ENCODE data around the gene CTNND1. TPM values are rescaled to one million over a fixed set of nuclear protein-coding genes. Genes with fewer than 3 reads are reported as not detected.

CTNND1 gene
- total RNA-seq, 4 donors from 2014 or later: 230 to 308 (median 271) TPM

- Histone ChIP-seq H3K27me3 (no peaks in the 10 kb centered on the region), H3K27ac (peak overlapping the region in 1 of 4 donors; percentile 11), H3K36me3 (peaks cover 0 to 10% (median 0%) of the 10 kb centered on the region in 3 donors), H3K9me3 (no peaks in the 10 kb centered on the region), H3K4me1 (peaks cover 0 to 10% (median 0%) of the 10 kb centered on the region in 3 donors), H3K4me3 (no peak overlapping the region)
- TF ChIP-seq POLR2A (IDR thresholded peaks at IDR 0.05) (no peak), CTCF (IDR thresholded peaks at IDR 0.05) (no peak)
- intact Hi-C loops (cut with DNase I): loop anchor here (10.0 kb wide), 1 partner anchor 534 kb away; no protein-coding TSS in a partner anchor
- DNase-seq: no peak
Measured at GRCh38 chr11:57751176-57751575, 10.4 kb upstream of the CTNND1 start.

DNA sequence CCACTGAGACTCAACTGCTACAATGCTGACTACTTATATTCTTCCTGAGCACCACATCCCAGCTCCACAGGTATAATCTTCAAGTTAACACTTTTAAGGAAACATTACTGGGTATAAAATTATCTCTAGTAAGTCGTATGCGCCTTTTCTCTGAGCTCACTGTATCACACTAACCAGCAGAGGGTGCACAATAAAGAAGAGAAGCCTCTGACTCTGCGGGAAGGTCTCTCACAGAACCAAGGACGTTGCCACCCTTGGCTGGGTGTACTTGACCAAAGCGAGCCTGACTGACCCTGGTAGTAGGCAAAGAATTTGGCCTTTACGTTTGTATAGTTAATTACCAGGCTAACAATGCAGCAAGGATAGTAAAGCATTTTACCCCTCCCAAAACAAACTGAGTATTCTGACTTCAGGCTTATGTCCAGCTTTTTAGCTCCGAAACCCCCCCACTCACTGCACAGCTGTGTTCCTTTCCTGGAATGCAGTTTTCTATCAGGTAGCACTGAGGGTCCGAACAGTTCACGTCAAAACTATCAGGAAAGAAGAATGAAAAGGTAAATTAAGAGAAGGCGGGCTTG is 9.8 kb upstream of the CTNND1 start, which contains the start of gene BTBD18:
Gene BTBD18, minus strand, starts transcription at position 144 of the 578 bp plus-strand sequence. CDS start 631 bp downstream, outside the sequence.
- H3K4me3 ChIP-seq: no peak within 1 kb of the TSS
- DNase-seq: no peak

DNA sequence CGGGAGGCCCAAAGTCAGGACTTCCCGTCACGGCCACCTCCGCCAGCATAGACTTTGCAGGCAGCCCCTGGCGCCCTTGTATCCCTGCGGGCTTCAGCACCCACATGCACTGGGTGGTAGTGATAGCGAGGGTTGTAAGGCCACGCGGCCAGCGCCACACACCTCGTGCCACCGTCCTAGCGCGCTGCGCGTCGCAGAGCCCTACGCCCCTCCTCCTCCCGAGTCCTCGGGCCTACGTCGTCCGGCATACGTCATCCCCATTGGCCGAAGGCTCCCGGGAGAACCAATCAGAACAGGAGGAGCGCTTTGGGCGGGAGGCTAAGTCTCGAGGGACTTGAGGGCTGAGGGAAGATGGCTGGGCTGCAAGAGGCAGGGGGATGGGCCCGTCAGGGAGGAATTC is 8.6 kb upstream of the CTNND1 start:
- intact Hi-C loops (cut with DNase I): loop anchor here (10.0 kb wide), 1 partner anchor 532 kb away; no protein-coding TSS in a partner anchor
- Histone ChIP-seq H3K27me3 (no peaks in the 10 kb centered on the region), H3K4me3 (no peak overlapping the region), H3K36me3 (no peaks in the 10 kb centered on the region), H3K9me3 (no peaks in the 10 kb centered on the region), H3K4me1 (peaks cover 0 to 16% (median 0%) of the 10 kb centered on the region in 3 donors), H3K27ac (no peak overlapping the region)
- WGBS, 2 donors: 91 to 94% methylated on average over 6 to 18 of the region's 30 CpGs
- TF ChIP-seq POLR2A (IDR thresholded peaks at IDR 0.05) (no peak), CTCF (IDR thresholded peaks at IDR 0.05) (no peak)
- DNase-seq: no peak

More for the DNA sequence above, 9.8 kb upstream of the CTNND1 start, which contains the start of gene BTBD18:
- intact Hi-C loops (cut with DNase I): loop anchor here (10.0 kb wide), 1 partner anchor 533 kb away; no protein-coding TSS in a partner anchor
- Histone ChIP-seq H3K36me3 (peaks cover 0 to 4% (median 0%) of the 10 kb centered on the region in 3 donors), H3K27ac (peak within 1 kb of the TSS in 1 of 4 donors; percentile 11), H3K4me1 (peaks cover 0 to 10% (median 0%) of the 10 kb centered on the region in 3 donors), H3K27me3 (no peaks in the 10 kb centered on the region), H3K9me3 (no peaks in the 10 kb centered on the region)
- peak in 5 of 6 experiments; percentile 40 to 70 (median 53) for TF ChIP-seq CTCF (IDR thresholded peaks at IDR 0.05)
- no peak for TF ChIP-seq POLR2A (IDR thresholded peaks at IDR 0.05)
- WGBS, 2 donors: 47 to 62% methylated on average over 10 of the region's 10 CpGs

DNA sequence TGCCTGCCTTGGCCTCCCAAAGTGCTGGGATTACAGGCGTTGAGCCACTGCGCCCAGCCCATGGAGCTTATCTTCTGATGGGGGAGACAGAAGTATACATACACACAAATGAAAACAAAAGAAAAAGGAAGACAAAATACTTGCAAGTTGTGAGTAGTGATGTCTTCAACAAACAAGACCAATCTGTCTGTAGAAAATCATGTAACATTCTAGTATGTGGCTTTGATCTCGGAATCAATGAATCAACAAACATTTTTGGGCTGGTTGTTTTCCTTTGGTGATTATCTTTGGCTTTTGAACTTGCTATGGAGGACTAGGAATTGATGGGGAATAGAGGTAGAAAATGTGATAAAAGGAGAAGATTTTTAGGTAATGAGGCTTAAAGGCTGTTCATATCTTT is 3.4 kb upstream of the CTNND1 start:
- H3K27ac ChIP-seq: no peak overlapping the region
- no peak for DNase-seq
- H3K4me3 ChIP-seq: no peak overlapping the region
- no peak for TF ChIP-seq POLR2A (IDR thresholded peaks at IDR 0.05)
- TF ChIP-seq CTCF (IDR thresholded peaks at IDR 0.05): no peak
- intact Hi-C loops (cut with DNase I): loop anchor here (5.0 to 10.0 kb wide), 2 partner anchors 39 to 527 kb away; no protein-coding TSS in a partner anchor
- WGBS, 2 donors: 88 to 100% methylated on average over 2 to 3 of the region's 3 CpGs
- peaks cover 0 to 13% (median 0%) of the 10 kb centered on the region in 3 donors for H3K4me1 ChIP-seq
- H3K36me3 ChIP-seq: no peaks in the 10 kb centered on the region
- no peaks in the 10 kb centered on the region for H3K9me3 ChIP-seq
- no peaks in the 10 kb centered on the region for H3K27me3 ChIP-seq

DNA sequence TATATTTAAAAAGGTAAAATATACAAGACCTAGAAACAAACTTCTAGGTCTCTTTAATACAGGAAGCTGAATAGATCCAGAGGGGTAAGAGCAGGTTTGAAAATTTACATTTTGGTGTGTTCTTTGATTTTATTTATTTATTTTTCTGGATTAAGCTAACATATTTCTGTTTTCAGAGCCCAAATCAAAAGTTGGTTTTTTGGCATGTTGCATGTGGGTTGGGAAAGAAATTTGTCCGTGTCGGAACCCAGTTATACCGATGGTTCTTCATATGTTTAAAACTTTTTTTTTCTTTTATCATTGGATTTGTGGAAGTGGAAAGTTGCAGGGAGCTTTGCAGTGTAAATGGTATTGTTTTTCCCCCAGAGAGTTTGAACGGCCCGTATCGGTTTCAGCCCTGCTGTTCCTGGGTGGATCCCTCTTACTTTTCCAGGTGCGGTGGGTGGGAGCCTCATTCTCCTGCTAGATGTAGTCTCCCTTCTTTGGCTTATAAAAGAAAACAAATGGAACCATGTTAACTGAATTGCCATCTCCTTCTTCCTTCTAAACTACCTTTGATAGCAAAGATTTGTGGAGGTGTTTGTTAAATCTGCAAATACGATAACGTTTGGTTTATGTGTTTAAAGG is 746 bp downstream of the CTNND1 start:
- intact Hi-C loops (cut with DNase I): no loop called here
- Histone ChIP-seq H3K27me3 (no peaks in the 10 kb centered on the region), H3K27ac (peak overlapping the region; percentile 87 to 99 (median 94)), H3K4me3 (peak overlapping the region; percentile 39 to 80 (median 66)), H3K36me3 (peaks cover 0 to 6% (median 0%) of the 10 kb centered on the region in 3 donors), H3K4me1 (peaks cover 11 to 43% (median 17%) of the 10 kb centered on the region in 3 donors), H3K9me3 (no peaks in the 10 kb centered on the region)
- WGBS, 2 donors: 7 to 11% methylated on average over 9 of the region's 9 CpGs
- DNase-seq: no peak
- TF ChIP-seq POLR2A (IDR thresholded peaks at IDR 0.05): no peak
- no peak for TF ChIP-seq CTCF (IDR thresholded peaks at IDR 0.05)
